Activated CD4-positive, alpha-beta T cell treated with anti-CD3 and anti-CD28 coated beads for 4 hours (primary cell): ENCODE measurements around the gene GGACT.

Experiments
- DNase-seq, 2 donors: peaks; one replicate each; pipeline ENCODE4 v3.0.0-alpha.2; 2020

GGACT gene

DNA sequence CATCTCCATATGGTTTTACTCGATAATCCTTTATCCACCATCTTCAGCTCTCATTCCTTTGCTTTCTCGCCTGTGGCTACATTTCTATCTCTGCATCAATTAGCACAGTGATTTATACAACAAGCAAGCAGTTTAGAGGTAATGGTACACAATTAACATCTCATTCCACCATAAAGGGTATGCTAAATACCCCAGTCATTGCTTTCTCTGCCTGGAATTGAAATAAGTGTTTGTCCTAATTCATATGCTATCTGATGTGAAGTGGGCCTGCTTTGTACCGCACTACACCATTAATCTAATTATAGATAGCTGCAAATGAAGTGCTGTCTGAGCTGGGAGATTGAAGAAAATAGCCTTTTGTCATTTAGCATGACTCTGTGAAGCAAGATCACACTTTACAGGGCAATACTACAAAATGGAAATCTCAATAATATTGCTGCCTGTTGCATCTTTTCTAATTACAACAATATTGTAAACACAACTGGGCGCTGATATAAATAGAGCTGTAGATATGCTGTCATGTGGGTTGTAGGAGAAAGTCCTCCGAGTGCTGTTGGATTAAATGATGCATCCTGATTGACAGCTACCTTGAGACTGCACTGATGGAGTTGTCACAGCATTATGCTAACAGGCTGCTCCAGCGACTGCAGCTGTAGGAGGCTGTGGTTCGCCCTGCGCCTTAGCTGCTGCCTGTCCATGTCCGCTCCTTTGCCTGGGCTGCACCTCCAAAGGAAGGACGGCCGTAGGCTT is 78.2 kb downstream of the GGACT start:
- no peak for DNase-seq

DNA sequence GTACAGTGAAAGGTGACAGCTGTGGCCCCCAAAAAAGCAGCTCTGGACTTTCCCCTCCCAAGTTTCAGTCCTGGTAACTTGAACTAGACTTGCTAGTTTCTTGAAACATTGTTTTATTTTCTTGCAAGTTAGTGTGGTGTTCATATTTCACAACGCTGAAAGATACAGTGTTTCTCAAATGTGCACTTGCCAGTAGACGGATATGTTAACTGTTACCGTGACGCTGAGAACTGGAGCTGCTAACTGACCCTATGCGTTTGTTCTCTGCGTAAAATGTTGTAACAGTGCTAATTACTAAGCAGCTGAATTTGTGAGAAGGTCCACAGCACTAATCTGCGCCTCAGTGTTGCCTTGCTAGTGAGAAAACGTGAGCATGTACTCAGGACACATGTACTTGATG is 79.6 kb downstream of the GGACT start:
- DNase-seq = no peak

DNA sequence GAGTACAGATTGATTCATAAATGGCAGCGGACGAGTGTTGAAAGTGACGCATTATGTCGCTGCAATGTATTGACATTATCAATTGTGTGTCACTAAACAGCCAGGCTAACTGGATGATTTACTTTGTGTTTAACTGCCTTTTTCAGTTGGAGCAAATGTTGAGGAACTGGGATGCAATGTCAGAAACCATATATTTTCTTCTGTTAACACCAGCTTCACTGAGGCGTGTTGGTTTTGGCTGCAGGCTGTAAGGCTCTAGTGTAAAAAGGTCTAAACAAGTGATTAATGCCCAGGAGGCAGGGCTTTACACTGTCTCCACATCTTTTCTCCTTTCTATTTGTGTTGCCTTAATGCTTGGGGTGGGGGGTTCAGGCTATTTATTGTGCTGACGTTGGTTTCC is 80.1 kb downstream of the GGACT start:
- DNase-seq = no peak

DNA sequence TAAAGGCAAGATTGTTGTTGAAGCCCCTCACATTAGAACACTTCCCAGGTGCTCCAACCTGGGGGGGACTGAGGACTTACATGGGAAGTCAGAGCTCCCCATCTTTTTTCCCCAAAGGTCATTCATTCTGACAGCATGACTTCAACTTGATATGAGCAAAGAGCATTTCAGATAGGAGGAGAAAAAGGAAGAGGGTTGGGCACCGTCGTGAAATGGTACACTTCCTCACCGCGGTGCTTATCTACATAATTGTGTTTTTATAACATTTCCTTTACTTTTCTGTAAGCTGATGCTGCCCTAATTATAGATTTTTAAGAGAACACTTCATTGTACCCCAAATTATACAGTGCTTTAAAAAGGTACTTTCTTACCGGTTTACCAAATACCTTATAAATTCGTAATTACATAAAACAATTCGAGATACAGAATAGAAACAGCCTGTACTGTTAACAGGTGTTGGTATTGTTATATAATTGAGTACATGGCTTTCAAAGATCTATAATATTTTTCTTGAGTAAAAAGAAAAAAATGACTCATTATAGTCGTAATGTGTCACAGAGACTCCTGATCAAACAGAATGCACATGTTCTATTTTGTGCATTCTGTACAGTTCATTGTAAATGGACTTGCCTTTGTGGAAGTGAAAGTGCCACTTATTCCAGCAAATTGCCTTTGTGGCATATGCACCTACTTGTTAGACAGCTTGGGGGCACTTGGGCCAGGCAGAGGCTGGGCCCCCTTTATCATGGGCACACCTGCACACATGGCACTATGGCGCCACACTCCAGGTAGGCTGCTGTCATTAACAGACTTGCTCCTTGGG is 81.8 kb downstream of the GGACT start:
- DNase-seq = no peak

DNA sequence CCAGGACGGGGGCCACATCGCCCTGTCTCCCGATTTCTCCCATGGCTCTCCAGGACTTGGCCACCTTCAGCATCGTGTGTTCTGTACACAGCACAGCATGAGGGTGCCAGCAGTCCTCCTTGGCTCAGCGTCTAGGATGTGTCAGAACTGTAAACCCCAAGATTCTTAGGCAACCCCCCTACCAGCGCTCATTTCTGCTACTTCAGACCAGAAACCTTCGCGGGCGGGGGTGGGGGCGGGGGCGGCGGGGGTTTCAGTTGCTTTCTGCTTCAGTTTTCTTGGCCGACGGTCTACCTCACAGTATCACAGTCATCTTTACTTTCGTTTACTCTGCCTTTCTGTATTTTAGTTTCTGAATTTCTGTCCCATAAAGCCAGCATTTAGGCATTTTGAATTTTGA is 82.4 kb downstream of the GGACT start:
- DNase-seq = peak; percentile 9 to 26

DNA sequence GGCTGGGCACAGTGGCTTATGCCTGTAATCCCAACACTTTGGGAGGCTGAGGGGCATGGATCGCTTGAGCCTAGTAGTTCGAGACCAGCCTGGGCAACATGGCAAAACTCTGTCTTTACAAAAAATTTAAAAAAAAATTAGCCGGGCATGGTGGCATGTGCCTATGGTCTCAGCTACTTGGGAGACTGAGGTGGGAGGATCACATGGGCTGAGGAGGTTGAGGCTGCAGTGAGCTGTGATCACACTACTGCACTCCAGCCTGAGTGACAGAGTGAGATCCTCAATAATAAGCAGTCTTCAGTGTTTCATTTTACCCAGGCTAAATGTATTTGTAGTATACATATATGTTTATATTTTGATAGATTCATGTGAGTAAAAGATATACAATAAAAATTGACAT is 85.0 kb downstream of the GGACT start:
- DNase-seq = no peak

DNA sequence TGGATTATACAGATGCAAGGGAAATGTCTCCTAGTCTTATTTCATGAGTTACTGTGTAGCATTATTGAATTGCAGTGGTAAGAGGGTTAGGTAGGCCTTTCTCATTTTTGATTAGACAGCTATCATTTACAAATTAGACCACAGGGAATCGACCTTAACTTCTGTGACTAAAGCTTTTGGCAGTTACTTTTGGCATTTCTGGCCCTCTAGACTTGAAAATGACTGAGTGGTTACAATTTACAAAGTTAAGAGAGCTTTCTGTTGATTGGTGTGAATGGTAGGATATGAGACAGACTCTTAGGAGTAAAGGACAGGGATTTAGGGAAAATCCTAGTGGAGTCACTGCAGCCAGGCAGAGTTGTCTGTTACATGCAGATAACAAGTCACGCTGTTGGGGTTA is 86.1 kb downstream of the GGACT start:
- no peak for DNase-seq

DNA sequence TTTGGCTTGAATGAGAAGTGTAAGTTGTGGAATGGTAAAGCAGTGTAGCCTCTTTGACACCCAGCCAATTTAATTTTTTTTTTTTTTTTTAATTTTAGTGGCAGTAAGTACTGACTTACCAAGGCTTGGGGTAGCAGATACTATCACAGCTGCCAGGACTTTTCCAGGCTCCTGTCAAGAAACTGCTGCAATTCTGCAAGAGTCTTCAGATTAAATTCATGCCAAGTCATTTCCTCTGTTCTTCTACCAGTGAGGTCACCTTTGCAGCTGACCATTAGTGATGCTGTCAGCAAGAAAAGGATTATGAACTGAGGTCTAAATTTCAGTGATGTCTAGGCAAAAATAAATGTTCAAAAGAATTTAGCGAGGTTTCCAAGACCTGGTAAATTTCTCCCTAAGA is 91.2 kb downstream of the GGACT start:
- no peak for DNase-seq

DNA sequence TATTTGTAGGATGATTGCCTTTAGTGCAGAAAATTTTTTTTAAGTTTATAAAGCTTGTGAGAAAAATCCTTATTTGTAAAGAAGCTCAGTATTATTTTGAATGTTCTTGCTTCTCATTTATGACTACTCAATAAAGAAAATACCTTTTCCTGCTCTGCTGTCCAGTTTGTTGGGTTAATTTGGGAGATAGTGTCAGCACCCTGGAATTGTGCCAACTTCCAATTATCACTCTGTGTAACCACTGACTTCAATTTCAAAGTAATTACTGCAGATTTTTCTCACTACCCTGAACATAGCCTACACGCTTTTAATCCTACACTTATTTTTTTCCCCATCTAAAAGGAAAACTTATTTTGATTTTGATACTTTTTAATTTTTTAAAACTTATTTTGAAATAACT is 93.1 kb downstream of the GGACT start:
- no peak for DNase-seq

DNA sequence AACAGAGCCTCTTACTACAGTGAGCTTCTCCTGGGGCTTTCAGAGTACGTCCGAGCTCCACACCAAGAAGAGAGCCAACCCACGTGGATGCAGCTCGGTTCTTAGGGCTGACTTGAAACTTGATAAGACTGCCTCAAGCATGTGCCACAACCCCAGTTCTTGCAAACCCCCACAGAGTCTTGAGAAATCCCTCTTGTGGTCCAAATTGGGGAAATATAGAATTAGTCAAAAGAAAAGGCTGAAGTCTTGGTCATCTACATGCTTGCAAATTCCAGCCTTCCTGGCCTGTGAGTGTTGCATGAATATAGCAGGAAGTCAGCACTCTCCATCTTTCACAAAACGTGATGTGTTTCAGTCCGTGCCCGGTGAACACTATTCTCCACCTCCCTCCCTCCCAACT is 95.2 kb downstream of the GGACT start:
- DNase-seq = no peak

DNA sequence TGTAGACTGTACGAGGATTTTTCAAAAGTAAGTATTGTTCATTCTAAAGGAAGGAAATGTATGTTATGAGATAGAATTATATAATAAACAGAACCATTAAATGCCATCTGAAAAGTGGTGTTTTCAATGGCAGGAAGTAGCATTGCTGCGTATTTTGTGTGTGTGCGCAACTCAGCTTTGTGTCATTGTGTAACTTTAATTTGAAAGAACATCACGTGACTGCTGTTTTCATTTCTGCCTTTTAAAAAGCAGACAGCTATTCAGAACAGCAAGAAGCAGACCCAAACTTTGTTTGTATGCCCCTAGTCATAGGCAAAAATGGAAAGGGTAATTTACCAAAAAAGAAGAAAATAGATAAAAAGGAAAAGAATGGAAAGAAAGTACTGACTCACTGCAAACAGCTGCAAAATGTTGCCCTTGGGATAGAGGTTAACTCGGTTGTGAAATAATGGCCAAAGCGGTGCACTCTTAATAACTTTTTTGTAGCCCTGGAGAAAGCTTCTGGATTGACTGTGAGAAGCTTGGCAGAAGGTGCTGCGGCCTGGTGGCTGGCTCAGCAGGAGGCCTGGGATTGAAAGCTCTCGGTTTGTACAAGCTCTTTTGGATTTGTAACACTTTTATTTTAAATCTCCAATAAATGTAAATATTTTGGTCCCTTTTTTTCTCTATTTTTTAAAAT is 97.3 kb downstream of the GGACT start:
- no peak for DNase-seq

DNA sequence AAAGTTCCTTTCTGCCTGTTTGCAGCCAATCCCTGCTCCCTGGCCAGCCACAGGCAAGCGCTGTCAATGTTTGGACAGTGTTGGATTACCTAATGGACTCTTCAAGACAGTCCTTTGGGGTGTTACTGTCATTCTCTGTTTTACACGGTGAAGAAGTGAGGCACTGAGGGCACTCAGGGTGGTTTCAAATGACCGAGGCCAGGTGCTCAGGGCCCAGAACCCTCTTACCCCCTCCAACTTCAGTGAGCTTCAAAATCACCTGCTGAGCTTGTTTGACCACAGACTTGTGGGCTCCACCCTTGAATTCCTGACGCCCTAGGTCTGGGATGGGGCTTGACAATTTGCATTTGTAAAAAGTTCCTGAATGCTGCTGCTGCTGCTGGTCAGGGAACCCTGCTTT is 97.9 kb downstream of the GGACT start:
- no peak for DNase-seq

DNA sequence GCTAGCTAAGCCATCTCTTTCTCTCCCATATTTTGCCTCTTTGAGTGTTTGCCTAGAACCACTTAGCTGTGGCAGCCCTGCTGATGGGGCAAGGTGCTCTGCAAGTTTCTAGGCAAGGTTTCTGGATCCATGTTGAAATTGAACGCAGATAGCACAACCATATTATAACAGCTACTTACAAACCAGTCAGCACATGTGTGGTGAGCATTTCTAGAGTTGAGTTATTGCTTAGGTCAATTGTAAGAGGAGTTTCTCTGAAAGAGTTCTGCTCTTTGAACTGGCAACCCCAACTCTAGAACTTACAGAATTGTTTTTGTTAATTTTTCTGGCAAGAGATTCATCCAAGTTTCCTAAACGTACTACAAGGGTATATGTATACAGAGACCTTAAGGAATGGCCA is 103.3 kb downstream of the GGACT start:
- DNase-seq = no peak

DNA sequence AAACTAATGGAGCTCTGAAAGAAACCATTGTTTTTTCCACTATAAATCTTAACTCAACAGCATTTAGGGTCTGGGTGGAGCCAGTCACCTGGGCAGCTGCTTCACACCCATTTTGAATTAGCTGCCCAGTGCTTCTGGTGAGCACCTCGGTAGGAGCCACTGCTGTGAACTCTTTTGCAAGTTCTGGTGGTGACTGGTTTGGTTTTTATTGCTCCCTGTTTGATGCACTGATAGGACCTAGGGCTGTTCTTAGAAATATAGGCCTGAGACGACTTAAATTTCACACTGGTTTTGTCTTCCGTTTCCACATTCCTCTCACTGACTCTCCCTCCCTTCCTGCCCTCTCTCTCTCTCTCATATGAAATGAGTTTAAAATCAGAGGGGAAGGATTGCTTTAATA is 103.9 kb downstream of the GGACT start:
- no peak for DNase-seq

DNA sequence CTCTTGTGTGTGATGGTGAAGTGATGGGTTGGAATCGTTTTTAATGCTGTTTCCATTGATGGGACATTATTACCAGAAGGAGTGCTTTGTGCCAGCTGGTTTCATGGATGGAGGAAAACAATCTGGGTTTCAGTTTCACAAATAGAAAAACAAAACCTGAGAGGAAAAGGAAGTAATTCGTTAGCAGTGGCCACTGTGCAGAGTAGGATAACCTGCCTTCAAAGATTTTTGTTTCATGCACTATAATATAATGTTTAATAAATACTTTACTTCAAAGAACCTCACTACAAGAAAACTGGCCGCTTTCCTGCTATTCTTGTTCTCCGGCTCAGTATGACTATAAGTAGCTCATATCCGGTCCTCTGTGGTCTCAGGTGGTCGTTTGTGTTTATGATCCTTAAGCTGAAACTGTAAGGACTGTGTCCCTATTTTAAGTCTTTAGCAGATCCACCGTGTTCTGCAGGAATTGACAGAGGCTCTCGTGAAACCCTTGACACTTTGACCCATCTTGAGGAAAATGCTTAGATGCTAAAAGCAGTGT is 104.7 kb downstream of the GGACT start:
- no peak for DNase-seq

DNA sequence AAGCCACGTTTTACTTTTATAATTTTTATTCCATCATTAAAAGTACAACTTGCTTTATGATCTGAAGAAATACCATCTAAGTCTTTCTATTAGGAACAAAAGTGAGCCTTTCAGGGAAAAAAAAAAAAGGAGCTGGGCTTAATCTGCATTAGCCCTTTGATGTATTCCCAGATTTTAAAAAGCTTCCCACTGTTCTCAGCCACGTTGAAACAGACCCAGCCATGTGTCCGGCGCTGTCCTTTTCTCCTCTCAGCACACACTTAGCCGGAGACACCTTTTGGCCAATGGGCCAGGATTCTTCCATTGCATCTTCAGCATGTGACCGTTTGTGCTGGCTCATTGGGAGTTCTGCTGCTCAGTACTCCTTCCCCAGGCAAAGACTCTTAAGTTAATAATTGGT is 105.5 kb downstream of the GGACT start:
- DNase-seq = no peak

DNA sequence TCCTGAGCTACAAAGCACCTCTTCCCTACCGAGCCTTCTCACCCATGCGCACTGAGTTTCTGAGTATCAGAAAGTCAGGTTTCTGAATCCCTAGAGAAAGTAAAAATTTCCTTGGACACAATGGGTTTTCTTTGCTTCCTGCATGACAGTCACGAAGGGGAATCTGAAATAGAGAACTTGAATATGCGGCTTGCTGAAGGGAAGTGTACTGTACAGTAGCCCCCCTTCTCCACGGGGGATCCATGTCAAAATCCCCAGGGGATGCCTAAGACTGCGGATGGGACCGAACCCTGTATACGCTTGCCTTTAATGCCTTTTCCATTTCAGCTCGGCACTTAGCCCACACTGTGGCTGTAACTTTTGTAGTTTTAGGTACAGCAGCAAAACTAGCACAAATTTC is 107.9 kb downstream of the GGACT start:
- DNase-seq = no peak
